Uterus (tissue), 2 donors: Measurements from ENCODE around the gene AAMP.

Source experiments
- CTCF ChIP-seq, 4 experiments: fragments of 200-600 bp in 2 of 4; fragments of 450-650 bp in 2 of 4; sonication (generic) in 2 of 4; IDR thresholded peaks; one replicate each; pipeline ENCODE4 v1.5.1; 2016 to 2019; ENCODE audit warnings: antibody characterized with exemption in 4 of 4, mild to moderate bottlenecking in 2 of 4, moderate library complexity in 1 of 4
- POLR2A ChIP-seq, 2 donors: fragments of 450-650 bp; IDR thresholded peaks; one replicate each; pipeline ENCODE4 v1.6.1; 2016; ENCODE audit warnings: antibody characterized with exemption in 2 of 2, mild to moderate bottlenecking in 1 of 2, moderate library complexity in 1 of 2

GRCh38 chr2:218261423-218262236, 8.3 kb downstream of the AAMP start:
- TF ChIP-seq CTCF (IDR thresholded peaks at IDR 0.05) (no peak), POLR2A (IDR thresholded peaks at IDR 0.05) (no peak)
